NB4 (cell line): ENCODE measurements around the gene RAET1E.

Experiments used
- CTCF ChIP-seq: IDR thresholded peaks from one replicate; pipeline ENCODE4 v1.5.1; 2012; ENCODE audit warnings: low read depth, low read length
- MAX ChIP-seq: IDR thresholded peaks from 2 replicates; pipeline ENCODE4 v1.6.1; 2011; ENCODE audit warnings: low read depth, low read length
- POLR2A ChIP-seq: IDR thresholded peaks from 2 replicates; pipeline ENCODE4 v1.6.1; 2011; ENCODE audit warnings: mild to moderate bottlenecking; ENCODE audit not compliant: insufficient read length; ENCODE audit errors: extremely low read depth

GRCh38 chr6:149921361-149921760, 23.4 kb upstream of the RAET1E start:
- no peak for TF ChIP-seq CTCF
- TF ChIP-seq POLR2A = no peak
- TF ChIP-seq MAX = no peak
